H1 (cell line): ENCODE results near the gene BARX1. TPM values are rescaled to one million over a fixed set of nuclear protein-coding genes. Genes with fewer than 3 reads are reported as not detected.

ENCODE experiments used
- CTCF ChIA-PET: fragments of 300-600 bp; sonication (Branson Sonifier 250); formaldehyde crosslinking; loops from one replicate; lab custom pipeline; 2021; ENCODE audit not compliant: partially characterized antibody; lab: Charles Lee
- POLR2A ChIA-PET: fragments of 300-600 bp; sonication (Branson Sonifier 250); formaldehyde crosslinking; loops from one replicate; lab custom pipeline; 2021; ENCODE audit warnings: inconsistent platforms; ENCODE audit not compliant: partially characterized antibody; lab: Charles Lee
- DNase-seq, 2 experiments: peaks; one replicate each; pipeline versions ENCODE4 v3.0.0 to v3.0.0-alpha.2; 2010 to 2022; ENCODE audit warnings: low spot score in 2 of 2, low read depth in 1 of 2, mixed read lengths in 1 of 2
- FAIRE-seq: peaks from 2 replicates; lab custom pipeline; 2011; peaks lifted over from hg19 to GRCh38; lab: Jason Lieb, UNC
- H2AFZ ChIP-seq: 2 replicates; pipeline ENCODE4 v1.8.1; 2012; ENCODE audit warnings: low read length, inconsistent platforms
- H2AK5ac ChIP-seq: 2 replicates; pipeline ENCODE4 v1.6.1; 2013; ENCODE audit warnings: low read depth, low read length
- H2BK120ac ChIP-seq: replicated peaks from 2 replicates; pipeline ENCODE3; 2013; ENCODE audit warnings: low read depth, low read length, inconsistent platforms
- H2BK12ac ChIP-seq: 2 replicates; pipeline ENCODE4 v1.6.1; 2013; ENCODE audit warnings: low read depth, low read length
- H2BK15ac ChIP-seq: 2 replicates; pipeline ENCODE4 v1.6.1; 2013; ENCODE audit warnings: low read length
- H2BK20ac ChIP-seq: 2 replicates; pipeline ENCODE4 v1.6.1; 2013; ENCODE audit warnings: low read length
- H2BK5ac ChIP-seq: 2 replicates; pipeline ENCODE4 v1.6.1; 2013; ENCODE audit warnings: low read depth, low read length
- H3K14ac ChIP-seq: 2 replicates; pipeline ENCODE4 v1.6.1; 2013; ENCODE audit warnings: inconsistent platforms; ENCODE audit not compliant: insufficient read length
- H3K18ac ChIP-seq: 2 replicates; pipeline ENCODE4 v1.6.1; 2013; ENCODE audit warnings: low read length; ENCODE audit errors: extremely low read depth
- H3K23ac ChIP-seq: 2 replicates; pipeline ENCODE4 v1.6.1; 2013; ENCODE audit warnings: inconsistent platforms; ENCODE audit not compliant: insufficient read length
- H3K23me2 ChIP-seq: 2 replicates; pipeline ENCODE4 v1.6.1; 2013; ENCODE audit warnings: low read depth, low read length
- H3K27ac ChIP-seq: 2 replicates; pipeline ENCODE4 v1.6.1; 2011; ENCODE audit warnings: low read depth, low read length, inconsistent platforms
- H3K27me3 ChIP-seq, 4 experiments: replicated peaks in 1 of 4; 1 replicate in 1 of 4; 2 replicates in 3 of 4; pipeline versions ENCODE4 v1.6.1 to v1.8.1; 2011 to 2013; ENCODE audit warnings: low read length in 3 of 4, mild to moderate bottlenecking in 3 of 4, inconsistent platforms in 2 of 4, mixed read lengths in 2 of 4, moderate library complexity in 1 of 4; ENCODE audit not compliant: control insufficient read depth in 3 of 4, insufficient read depth in 3 of 4; ENCODE audit errors: extremely low read depth in 1 of 4
- H3K36me3 ChIP-seq, 4 experiments: 2 replicates each; pipeline versions ENCODE4 v1.6.1 to v1.8.1; 2011 to 2013; ENCODE audit warnings: mild to moderate bottlenecking in 4 of 4, low read length in 3 of 4, moderate library complexity in 2 of 4, control low read depth in 1 of 4, inconsistent platforms in 1 of 4; ENCODE audit not compliant: insufficient read depth in 4 of 4, control insufficient read depth in 2 of 4
- H3K4ac ChIP-seq: replicated peaks from 2 replicates; pipeline ENCODE3; 2013; ENCODE audit warnings: low read length, low read depth, mixed read lengths, inconsistent platforms; ENCODE audit not compliant: insufficient read length
- H3K4me1 ChIP-seq, 4 experiments: replicated peaks in 1 of 4; 1 replicate in 1 of 4; 2 replicates in 3 of 4; pipeline versions ENCODE4 v1.6.1 to v1.8.1; 2011 to 2013; ENCODE audit warnings: low read length in 3 of 4, inconsistent platforms in 2 of 4, mixed read lengths in 1 of 4; ENCODE audit not compliant: insufficient read depth in 4 of 4, control insufficient read depth in 3 of 4
- H3K4me2 ChIP-seq, 2 experiments: 2 replicates each; pipeline versions ENCODE4 v1.6.1 to v1.8.1; 2011 to 2013; ENCODE audit warnings: low read depth in 2 of 2, low read length in 2 of 2, control low read depth in 1 of 2, inconsistent platforms in 1 of 2, mild to moderate bottlenecking in 1 of 2; ENCODE audit not compliant: insufficient read depth in 1 of 2
- H3K4me3 ChIP-seq, 4 experiments: fragments of 200-600, 300-600 bp in 1 of 4; sonication (generic), shearing (Covaris generic), sonication (Bioruptor Twin) in 1 of 4; 2 replicates each; pipeline versions ENCODE4 v1.5.1 to v1.8.1; 2011 to 2016; ENCODE audit warnings: low read length in 4 of 4, low read depth in 3 of 4, control low read depth in 2 of 4, inconsistent platforms in 2 of 4, mild to moderate bottlenecking in 2 of 4, mixed read lengths in 1 of 4, moderate library complexity in 1 of 4; ENCODE audit not compliant: insufficient read depth in 2 of 4; ENCODE audit errors: extremely low read depth in 1 of 4
- H3K56ac ChIP-seq: replicated peaks from 2 replicates; pipeline ENCODE3; 2013; ENCODE audit warnings: low read depth, mild to moderate bottlenecking, mixed read lengths, low read length, inconsistent platforms; ENCODE audit not compliant: insufficient read length
- H3K79me1 ChIP-seq: 2 replicates; pipeline ENCODE4 v1.6.1; 2013; ENCODE audit warnings: low read depth, low read length, control low read depth
- H3K79me2 ChIP-seq, 2 experiments: 2 replicates each; pipeline versions ENCODE4 v1.6.1 to v1.8.1; 2012 to 2013; ENCODE audit warnings: low read length in 2 of 2, mild to moderate bottlenecking in 2 of 2, inconsistent platforms in 1 of 2; ENCODE audit not compliant: insufficient read depth in 2 of 2, control insufficient read depth in 1 of 2
- H3K9ac ChIP-seq, 4 experiments: replicated peaks in 1 of 4; 1 replicate in 1 of 4; 2 replicates in 3 of 4; pipeline versions ENCODE4 v1.6.1 to v1.8.1; 2011 to 2013; ENCODE audit warnings: low read depth in 3 of 4, low read length in 3 of 4, control low read depth in 2 of 4, mild to moderate bottlenecking in 2 of 4, moderate library complexity in 2 of 4, inconsistent platforms in 1 of 4; ENCODE audit errors: extremely low read depth in 1 of 4
- H3K9me3 ChIP-seq, 2 experiments: 2 replicates each; pipeline versions ENCODE4 v1.6.1 to v1.8.1; 2012 to 2013; ENCODE audit warnings: mild to moderate bottlenecking in 2 of 2, moderate library complexity in 2 of 2, control low read depth in 1 of 2, inconsistent platforms in 1 of 2, low read depth in 1 of 2, low read length in 1 of 2, mixed read lengths in 1 of 2; ENCODE audit not compliant: insufficient read depth in 2 of 2
- H4K20me1 ChIP-seq, 2 experiments: replicated peaks in 1 of 2; 2 replicates each; pipeline versions ENCODE3 to v1.8.1; 2011 to 2013; ENCODE audit warnings: inconsistent platforms in 2 of 2, low read length in 2 of 2, mild to moderate bottlenecking in 1 of 2; ENCODE audit not compliant: insufficient read depth in 2 of 2, control insufficient read depth in 1 of 2
- H4K5ac ChIP-seq: 2 replicates; pipeline ENCODE4 v1.6.1; 2013; ENCODE audit warnings: low read length, low read depth, mixed read lengths, inconsistent platforms; ENCODE audit not compliant: insufficient read length
- H4K8ac ChIP-seq: 2 replicates; pipeline ENCODE4 v1.8.0; 2013; ENCODE audit warnings: mild to moderate bottlenecking, moderate library complexity, low read length, inconsistent platforms; ENCODE audit not compliant: insufficient read depth; ENCODE audit errors: extremely low read depth
- H4K91ac ChIP-seq: replicated peaks from 2 replicates; pipeline ENCODE3; 2013; ENCODE audit warnings: low read length, mixed read lengths, inconsistent platforms; ENCODE audit not compliant: insufficient read length
- ASH2L ChIP-seq: fragments of 200-600, 300-600 bp; sonication (generic); IDR thresholded peaks from one replicate; pipeline ENCODE4 v1.7.1; 2017; ENCODE audit warnings: low read length
- WGBS, 2 experiments: shearing (Covaris generic) in 1 of 2; methylation state at CpG; one replicate each; pipeline versions ENCODE4 v1.1.6 to v1.1.7; 2013 to 2015; ENCODE audit warnings: low lambda C conversion rate in 2 of 2, mixed read lengths in 2 of 2, inconsistent platforms in 1 of 2, low coverage in 1 of 2, missing lambda C conversion rate in 1 of 2; ENCODE audit not compliant: insufficient replicate concordance in 2 of 2, insufficient coverage in 1 of 2, insufficient read length in 1 of 2; ENCODE audit errors: extremely low coverage in 1 of 2, missing lambda C conversion rate in 1 of 2; 5-methylcytosine and 5-hydroxymethylcytosine counted together
- polyA plus RNA-seq, 7 experiments: library from polyadenylated mRNA; depleted of rRNA in 3 of 7; stranded (reverse) in 5 of 7; unstranded in 2 of 7; fragments of >200 nt in 5 of 7; fragments of 200-250 nt in 2 of 7; gene quantifications; 1 replicate in 5 of 7; 2 replicates in 1 of 7; 4 replicates in 1 of 7; pipeline versions ENCODE4 v1.2.1 to v1.2.3, GENCODE V29; 2011 to 2013; ENCODE audit warnings: missing spikeins in 2 of 7, mixed read lengths in 2 of 7
- total RNA-seq: library from RNA; stranded (reverse); fragmentation: NEBNext Ultra II Directional; extraction: Animal tissue kit (Norgen Biotek cat#: 25700); gene quantifications from 2 replicates; pipeline ENCODE4 v1.2.1, GENCODE V29; 2021

Gene BARX1
- total and polyA plus RNA-seq, 2 of the 8 experiments (the other 6 are each of a cell fraction or from before 2014, with no cell fraction given), result 0.79 to 2.6 TPM

DNA sequence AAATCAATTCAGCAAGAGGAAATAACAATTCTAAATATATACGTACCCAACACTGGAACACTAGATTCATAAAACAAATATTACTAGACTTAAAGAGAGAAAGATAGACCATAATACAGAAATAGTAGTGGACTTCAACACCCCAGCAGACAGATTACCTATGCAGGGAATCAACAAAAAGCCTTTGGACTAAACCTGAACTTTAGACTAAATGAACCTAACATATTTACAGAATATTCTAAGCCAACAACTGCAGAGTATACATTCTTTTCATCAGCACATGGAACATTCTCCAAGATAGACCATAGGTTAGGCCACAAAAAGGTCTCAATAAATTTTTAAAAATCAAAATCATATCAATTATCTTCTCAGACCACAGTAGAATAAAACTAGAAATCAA lies 32.9 kb upstream of the BARX1 start:
- H3K27ac ChIP-seq, result no peak overlapping the region
- no peak for DNase-seq
- no peaks in the 10 kb centered on the region for H3K23me2 ChIP-seq
- H2BK15ac ChIP-seq, result no peak overlapping the region
- no peak overlapping the region for H2BK20ac ChIP-seq
- H2BK5ac ChIP-seq, result no peak overlapping the region
- H3K14ac ChIP-seq, result no peak overlapping the region
- no peak overlapping the region for H3K4ac ChIP-seq
- no peaks in the 10 kb centered on the region for H3K36me3 ChIP-seq
- no peak overlapping the region for H2BK120ac ChIP-seq
- 80% methylated on average over 1 of the region's 1 CpG; no CpG with 5 or more reads in 1 of the 2 experiments for WGBS, 2 experiments
- no peak overlapping the region for H3K23ac ChIP-seq
- no peak for FAIRE-seq
- H3K4me1 ChIP-seq, result peaks cover 0 to 4% (median 0%) of the 10 kb centered on the region in 4 experiments; a peak in 2 of 7 replicates
- H4K91ac ChIP-seq, result no peak overlapping the region
- H3K4me3 ChIP-seq, result no peak overlapping the region
- H3K9me3 ChIP-seq, result no peaks in the 10 kb centered on the region
- POLR2A ChIA-PET, result no interaction called here
- no peak overlapping the region for H3K9ac ChIP-seq
- no peak overlapping the region for H2AFZ ChIP-seq
- no peaks in the 10 kb centered on the region for H3K79me1 ChIP-seq
- H4K8ac ChIP-seq, result no peak overlapping the region
- CTCF ChIA-PET, result no interaction called here
- no peaks in the 10 kb centered on the region for H3K79me2 ChIP-seq
- H3K56ac ChIP-seq, result no peak overlapping the region
- no peaks in the 10 kb centered on the region for H3K27me3 ChIP-seq
- no peak overlapping the region for H3K4me2 ChIP-seq
- no peak overlapping the region for H3K18ac ChIP-seq
- H2AK5ac ChIP-seq, result no peak overlapping the region
- H4K5ac ChIP-seq, result no peak overlapping the region
- no peaks in the 10 kb centered on the region for H4K20me1 ChIP-seq
- H2BK12ac ChIP-seq, result no peak overlapping the region
- no peak for TF ChIP-seq ASH2L
